A549 (cell line): Measurements from ENCODE around the gene NDUFA11. TPM values are rescaled to one million over a fixed set of nuclear protein-coding genes. Genes with fewer than 3 reads are reported as not detected.

Source experiments
- ATAC-seq, 2 experiments: fragments of 200-7000 bp in 1 of 2; fragments of >200 bp in 1 of 2; cut with Nextera tagmentation in 1 of 2; cut with Tn5 transposase in 1 of 2; 3 replicates each; pipeline versions ENCODE4 v1.8.0 to v1.9.1; 2018 to 2020; ENCODE audit warnings: mild to moderate bottlenecking in 1 of 2, moderate library complexity in 1 of 2
- CTCF ChIA-PET: fragments of 300-600 bp; sonication (Branson Sonifier 250); formaldehyde crosslinking; extraction: SDS; loops from one replicate; lab custom pipeline; 2021; ENCODE audit warnings: antibody characterized with exemption, inconsistent platforms; lab: Yijun Ruan, JAX
- POLR2A ChIA-PET: fragments of 350-600 bp; formaldehyde crosslinking; extraction: SDS; loops from one replicate; lab custom pipeline; 2021; ENCODE audit warnings: antibody characterized with exemption, inconsistent platforms; lab: Yijun Ruan, JAX
- DNase-seq, 2 experiments: peaks; one replicate each; pipeline versions ENCODE4 v3.0.0 to v3.0.0-alpha.2; 2011 to 2016; ENCODE audit warnings: low read depth in 1 of 2, low spot score in 1 of 2
- FAIRE-seq: peaks from 2 replicates; lab custom pipeline; 2011; peaks lifted over from hg19 to GRCh38; lab: Jason Lieb, UNC
- H3K27ac ChIP-seq, 2 experiments: fragments of >200 bp; sonication (Bioruptor Twin); formaldehyde crosslinking; 3 replicates each; pipeline ENCODE4 v1.5.1; 2016 to 2017
- H3K4me1 ChIP-seq: fragments of >200 bp; sonication (Bioruptor Twin); formaldehyde crosslinking; 3 replicates; pipeline ENCODE4 v1.6.1; 2016
- H3K4me2 ChIP-seq: fragments of >200 bp; sonication (Bioruptor Twin); formaldehyde crosslinking; 3 replicates; pipeline ENCODE4 v1.6.1; 2016
- H3K4me3 ChIP-seq: fragments of >200 bp; sonication (Bioruptor Twin); formaldehyde crosslinking; 3 replicates; pipeline ENCODE4 v1.5.1; 2016
- H3K9me3 ChIP-seq: fragments of >200 bp; sonication (Bioruptor Twin); formaldehyde crosslinking; 3 replicates; pipeline ENCODE4 v1.6.1; 2016
- CBX8 ChIP-seq: fragments of 200-600 bp; sonication (generic); IDR thresholded peaks from 2 replicates; pipeline ENCODE4 v1.6.1; 2016
- CEBPB ChIP-seq, 2 experiments: fragments of >200 bp in 1 of 2; sonication (Bioruptor Twin) in 1 of 2; formaldehyde crosslinking in 1 of 2; IDR thresholded peaks; 2 replicates each; pipeline ENCODE4 v1.6.1; 2012 to 2016
- CHD4 ChIP-seq: fragments of 200-600 bp; sonication (generic); IDR thresholded peaks from 2 replicates; pipeline ENCODE4 v1.6.1; 2016; ENCODE audit warnings: antibody characterized with exemption, mild to moderate bottlenecking, borderline replicate concordance
- CTCF ChIP-seq: fragments of >200 bp; sonication (Bioruptor Twin); formaldehyde crosslinking; IDR thresholded peaks from 3 replicates; pipeline ENCODE4 v1.5.1; 2016
- E2F6 ChIP-seq: IDR thresholded peaks from 2 replicates; pipeline ENCODE4 v1.6.1; 2012; ENCODE audit warnings: low read depth, borderline replicate concordance
- EHMT2 ChIP-seq: fragments of 200-600 bp; sonication (generic); IDR thresholded peaks from 2 replicates; pipeline ENCODE4 v1.6.1; 2016; ENCODE audit warnings: antibody characterized with exemption, low read depth, mild to moderate bottlenecking, moderate library complexity
- EP300 ChIP-seq, 2 experiments: fragments of >200 bp; sonication (Bioruptor Twin); formaldehyde crosslinking; IDR thresholded peaks; 2 replicates in 1 of 2; 3 replicates in 1 of 2; pipeline ENCODE4 v1.6.1; 2016 to 2017
- FOSL2 ChIP-seq, 2 experiments: fragments of 450-650 bp in 1 of 2; fragments of >200 bp in 1 of 2; sonication (Bioruptor Twin) in 1 of 2; formaldehyde crosslinking; IDR thresholded peaks; 2 replicates each; pipeline versions ENCODE4 v1.5.0 to v1.6.1; 2016 to 2020; ENCODE audit warnings: mild to moderate bottlenecking in 1 of 2, moderate library complexity in 1 of 2
- HES2 ChIP-seq: fragments of >200 bp; sonication (Bioruptor Twin); formaldehyde crosslinking; IDR thresholded peaks from 2 replicates; pipeline ENCODE4 v1.6.1; 2016
- HEYL ChIP-seq: fragments of 250-450 bp; sonication (Bioruptor Pico); IDR thresholded peaks from 2 replicates; pipeline ENCODE4 v1.8.0; 2021; ENCODE audit warnings: mild to moderate bottlenecking, moderate library complexity
- HOXB13 ChIP-seq: fragments of 250-450 bp; sonication (Bioruptor Pico); IDR thresholded peaks from 2 replicates; pipeline ENCODE4 v1.5.0; 2020; ENCODE audit warnings: low read depth, mild to moderate bottlenecking, moderate library complexity
- JUN ChIP-seq, 2 experiments: fragments of >200 bp; sonication (Bioruptor Twin); formaldehyde crosslinking; IDR thresholded peaks; 2 replicates in 1 of 2; 3 replicates in 1 of 2; pipeline ENCODE4 v1.6.1; 2016 to 2017
- MYC ChIP-seq: IDR thresholded peaks from 2 replicates; pipeline ENCODE4 v1.6.1; 2012; ENCODE audit warnings: mild to moderate bottlenecking, inconsistent platforms, low read length, improper control_type of control experiment, borderline replicate concordance
- NFE2L2 ChIP-seq: fragments of 150-350 bp; conservative IDR thresholded peaks from 2 replicates; pipeline ENCODE4 v1.6.1; 2014; ENCODE audit warnings: low read length
- NR3C1 ChIP-seq: fragments of >200 bp; sonication (Bioruptor Twin); formaldehyde crosslinking; IDR thresholded peaks from 3 replicates; pipeline ENCODE4 v1.6.1; 2017
- PHF8 ChIP-seq: fragments of 200-600 bp; sonication (generic); IDR thresholded peaks from 2 replicates; pipeline ENCODE4 v1.6.1; 2016; ENCODE audit warnings: low read depth, mild to moderate bottlenecking, antibody characterized with exemption, moderate library complexity, borderline replicate concordance
- TP53 ChIP-seq: fragments of 250-450 bp; sonication (Bioruptor Pico); IDR thresholded peaks from 2 replicates; pipeline ENCODE4 v1.5.0; 2021; ENCODE audit warnings: mild to moderate bottlenecking, moderate library complexity
- ZFP36 ChIP-seq: fragments of 450-650 bp; IDR thresholded peaks from 2 replicates; pipeline ENCODE4 v1.6.1; 2014; ENCODE audit warnings: borderline replicate concordance; ENCODE audit not compliant: partially characterized antibody
- ZSCAN20 ChIP-seq: fragments of 250-450 bp; sonication (Bioruptor Pico); IDR thresholded peaks from 2 replicates; pipeline ENCODE4 v1.8.0; 2022; ENCODE audit warnings: mild to moderate bottlenecking, moderate library complexity
- WGBS: methylation state at CpG from one replicate; pipeline ENCODE4 v1.1.6; 2017; ENCODE audit errors: missing lambda C conversion rate; 5-methylcytosine and 5-hydroxymethylcytosine counted together
- polyA plus RNA-seq, 4 experiments: library from polyadenylated mRNA; depleted of rRNA in 3 of 4; stranded (reverse); fragments of >200 nt; fragmentation: RNase III in 1 of 4; extraction: RNeasy Plus Mini Kit Qiagen cat#74134 plus additional on column Dnase treatment in 1 of 4; gene quantifications; 2 replicates in 3 of 4; 3 replicates in 1 of 4; pipeline ENCODE4 v1.2.3, GENCODE V29; 2011 to 2017

The NDUFA11 gene
- polyA plus RNA-seq, 2 of the 4 experiments (the other 2 are of a cell fraction): 75.0 to 173 TPM

GRCh38 chr19:5918463-5919079, 15.0 kb upstream of the NDUFA11 start:
- Histone ChIP-seq H3K4me1 (peaks cover 15% of the 10 kb centered on the region), H3K4me2 (no peak overlapping the region), H3K27ac (no peak overlapping the region), H3K4me3 (no peak overlapping the region), H3K9me3 (no peaks in the 10 kb centered on the region)
- WGBS: 97% methylated on average over 6 of the region's 20 CpGs
- CTCF ChIA-PET: interaction anchor here (0.6 kb wide), 1 partner anchor 72 kb away, joined by 3 read pairs; no protein-coding TSS in a partner anchor
- no peak for ATAC-seq
- FAIRE-seq: no peak
- POLR2A ChIA-PET: no interaction called here
- no peak for DNase-seq
- TF ChIP-seq E2F6 (no peak), JUN (IDR thresholded peaks at IDR 0.05) (no peak), EHMT2 (no peak), ZSCAN20 (CRISPR knock-in tag) (no peak), CBX8 (no peak), FOSL2 (IDR thresholded peaks at IDR 0.05) (no peak), FOSL2 (CRISPR knock-in tag; IDR thresholded peaks at IDR 0.05) (no peak)
- TF ChIP-seq, all 56 proteins: peak for 0

- TF ChIP-seq TP53 (no peak), HOXB13 (CRISPR knock-in tag) (no peak), ZFP36 (no peak), CTCF (no peak), NR3C1 (no peak), CHD4 (no peak), HES2 (no peak)
- WGBS: 95% methylated on average over 4 of the region's 36 CpGs
- DNase-seq: no peak
- POLR2A ChIA-PET: no interaction called here
- Histone ChIP-seq H3K27ac (no peak overlapping the region), H3K9me3 (no peaks in the 10 kb centered on the region), H3K4me2 (no peak overlapping the region), H3K4me1 (peaks cover 15% of the 10 kb centered on the region), H3K4me3 (no peak overlapping the region)
- CTCF ChIA-PET: interaction anchor here (1.1 kb wide), 1 partner anchor 34 kb away, joined by 3 read pairs; no protein-coding TSS in a partner anchor
- no peak for ATAC-seq
- FAIRE-seq: no peak
Observed at GRCh38 chr19:5917431-5918107, 14.0 kb upstream of the NDUFA11 start.

GRCh38 chr19:5916181-5916708, 12.7 kb upstream of the NDUFA11 start:
- DNase-seq (no peak), FAIRE-seq (no peak), ATAC-seq (no peak)
- H3K4me1 ChIP-seq: peaks cover 15% of the 10 kb centered on the region
- ChIA-PET POLR2A (no interaction called here), CTCF (no interaction called here)
- H3K4me2 ChIP-seq: no peak overlapping the region
- H3K27ac ChIP-seq: no peak overlapping the region
- TF ChIP-seq MYC (no peak), NFE2L2 (no peak), CEBPB (IDR thresholded peaks at IDR 0.05) (no peak), EP300 (IDR thresholded peaks at IDR 0.05) (no peak), PHF8 (no peak), ZSCAN20 (CRISPR knock-in tag) (no peak), HEYL (CRISPR knock-in tag) (no peak)
- WGBS: 85% methylated on average over 13 of the region's 14 CpGs
- no peaks in the 10 kb centered on the region for H3K9me3 ChIP-seq
- H3K4me3 ChIP-seq: no peak overlapping the region
